HEK293T (cell line): ENCODE measurements around the gene CLTA.
"Not testable (repeated sequence)": the region's sequence is repeated elsewhere in the genome, so short reads cannot be mapped to it uniquely, and the experiment has no call there.

Source experiments
- CTCF ChIA-PET: fragments of 350-600 bp; formaldehyde crosslinking; extraction: SDS; loops from one replicate; lab custom pipeline; 2021; ENCODE audit warnings: antibody characterized with exemption, inconsistent platforms; lab: Yijun Ruan, JAX
- POLR2A ChIA-PET: fragments of 350-600 bp; formaldehyde crosslinking; extraction: SDS; loops from one replicate; lab custom pipeline; 2020; ENCODE audit warnings: antibody characterized with exemption, inconsistent platforms; lab: Yijun Ruan, JAX
- DNase-seq: peaks from one replicate; pipeline ENCODE4 v3.0.0; 2012; ENCODE audit warnings: mixed read lengths; ENCODE audit errors: extremely low spot score
- ARNT ChIP-seq: fragments of 450-650 bp; IDR thresholded peaks from 2 replicates; pipeline ENCODE4 v1.6.1; 2017; ENCODE audit warnings: mild to moderate bottlenecking
- BHLHE40 ChIP-seq: fragments of 450-650 bp; IDR thresholded peaks from 2 replicates; pipeline ENCODE4 v1.6.1; 2016; ENCODE audit warnings: mild to moderate bottlenecking, moderate library complexity, borderline replicate concordance
- CTBP1 ChIP-seq: fragments of 450-650 bp; IDR thresholded peaks from 2 replicates; pipeline ENCODE4 v1.6.1; 2016; ENCODE audit warnings: borderline replicate concordance
- ELF4 ChIP-seq: fragments of 450-650 bp; IDR thresholded peaks from 2 replicates; pipeline ENCODE4 v1.6.1; 2017; ENCODE audit warnings: antibody characterized with exemption
- FOXA1 ChIP-seq: fragments of 450-650 bp; IDR thresholded peaks from 2 replicates; pipeline ENCODE4 v1.6.1; 2016; ENCODE audit warnings: mild to moderate bottlenecking
- FOXK2 ChIP-seq: fragments of 450-650 bp; IDR thresholded peaks from 2 replicates; pipeline ENCODE4 v1.6.1; 2016; ENCODE audit warnings: mild to moderate bottlenecking
- FOXM1 ChIP-seq: fragments of 450-650 bp; IDR thresholded peaks from 2 replicates; pipeline ENCODE4 v1.6.1; 2017; ENCODE audit warnings: mild to moderate bottlenecking, borderline replicate concordance
- HDGF ChIP-seq: fragments of 450-650 bp; IDR thresholded peaks from 2 replicates; pipeline ENCODE4 v1.6.1; 2017; ENCODE audit warnings: antibody characterized with exemption, borderline replicate concordance
- L3MBTL2 ChIP-seq: fragments of 450-650 bp; conservative IDR thresholded peaks from 2 replicates; pipeline ENCODE4 v1.6.1; 2016; ENCODE audit warnings: mild to moderate bottlenecking
- LEF1 ChIP-seq: fragments of 450-650 bp; IDR thresholded peaks from 2 replicates; pipeline ENCODE4 v1.6.1; 2017; ENCODE audit warnings: mild to moderate bottlenecking, borderline replicate concordance
- NFRKB ChIP-seq: fragments of 450-650 bp; IDR thresholded peaks from 2 replicates; pipeline ENCODE4 v1.6.1; 2016; ENCODE audit warnings: mild to moderate bottlenecking, moderate library complexity
- SP1 ChIP-seq: fragments of 450-650 bp; IDR thresholded peaks from 2 replicates; pipeline ENCODE4 v1.6.1; 2017
- SUZ12 ChIP-seq: fragments of 450-650 bp; IDR thresholded peaks from 2 replicates; pipeline ENCODE4 v1.6.1; 2016; ENCODE audit warnings: mild to moderate bottlenecking
- TARDBP ChIP-seq: fragments of 450-650 bp; IDR thresholded peaks from 2 replicates; pipeline ENCODE4 v1.6.1; 2016
- ZNF384 ChIP-seq: fragments of 450-650 bp; IDR thresholded peaks from 2 replicates; pipeline ENCODE4 v1.6.1; 2016
- TF ChIP-seq, protein P1 (sequence below): fragments of 450-650 bp; IDR thresholded peaks from 2 replicates; pipeline ENCODE4 v1.6.1; 2016

CLTA gene

DNA sequence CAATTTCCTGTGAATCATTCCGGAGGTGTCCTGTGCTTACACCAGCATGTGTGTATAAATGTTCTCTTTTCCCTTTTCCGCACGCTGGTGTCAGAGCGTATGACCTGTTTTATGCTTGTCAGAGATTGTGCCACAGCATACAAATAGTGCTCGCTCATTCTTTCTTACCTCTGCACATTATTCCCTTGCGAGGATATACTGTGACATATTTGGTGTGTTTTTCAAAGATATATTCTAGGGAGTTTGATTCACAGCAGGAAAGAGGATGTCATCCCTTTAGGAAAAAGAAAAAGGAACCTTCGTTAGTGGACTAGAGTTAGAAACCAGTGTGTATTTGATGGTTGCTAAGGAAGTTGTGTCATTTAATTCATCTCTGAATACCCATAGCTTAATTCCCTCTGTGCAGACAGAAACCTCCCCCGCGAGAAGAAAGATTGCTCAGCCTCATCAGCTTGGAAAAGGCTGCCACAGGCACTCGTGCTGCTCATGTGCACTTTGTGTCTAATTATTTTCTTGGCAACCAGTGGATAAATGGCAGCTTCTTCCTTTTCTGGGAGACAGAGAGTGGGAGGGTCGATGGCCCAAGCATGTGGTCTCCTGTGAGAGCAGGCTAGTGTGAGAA is 36.3 kb upstream of the CLTA start:
- CTCF ChIA-PET, result no interaction called here
- POLR2A ChIA-PET, result no interaction called here
- no peak for DNase-seq

DNA sequence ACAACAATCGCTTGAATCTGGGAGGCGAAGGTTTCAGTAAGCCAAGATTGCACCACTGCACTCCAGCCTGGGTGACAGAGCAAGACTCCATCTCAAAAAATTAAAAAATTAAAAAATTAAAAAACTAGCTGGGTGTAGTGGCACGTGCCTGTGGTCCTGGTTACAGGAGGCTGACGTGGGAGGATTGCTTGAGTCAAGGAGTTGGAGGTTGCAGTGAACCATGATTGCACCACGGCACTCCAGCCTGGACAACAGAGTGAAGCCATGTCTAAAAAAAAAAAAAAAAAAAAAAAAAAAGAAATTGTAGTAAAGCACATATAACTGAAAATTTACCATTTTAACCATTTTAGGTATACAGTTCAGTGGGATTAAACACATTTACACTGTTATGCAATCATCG is 34.6 kb upstream of the CLTA start:
- no peak for DNase-seq
- TF ChIP-seq L3MBTL2 (no peak), FOXA1 (no peak), LEF1 (no peak), CTBP1 (no peak), BHLHE40 (no peak)
- TF ChIP-seq, protein P1, sequence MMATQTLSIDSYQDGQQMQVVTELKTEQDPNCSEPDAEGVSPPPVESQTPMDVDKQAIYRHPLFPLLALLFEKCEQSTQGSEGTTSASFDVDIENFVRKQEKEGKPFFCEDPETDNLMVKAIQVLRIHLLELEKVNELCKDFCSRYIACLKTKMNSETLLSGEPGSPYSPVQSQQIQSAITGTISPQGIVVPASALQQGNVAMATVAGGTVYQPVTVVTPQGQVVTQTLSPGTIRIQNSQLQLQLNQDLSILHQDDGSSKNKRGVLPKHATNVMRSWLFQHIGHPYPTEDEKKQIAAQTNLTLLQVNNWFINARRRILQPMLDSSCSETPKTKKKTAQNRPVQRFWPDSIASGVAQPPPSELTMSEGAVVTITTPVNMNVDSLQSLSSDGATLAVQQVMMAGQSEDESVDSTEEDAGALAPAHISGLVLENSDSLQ, result no peak
- ChIA-PET POLR2A (no interaction called here), CTCF (no interaction called here)

More for the DNA sequence above, 36.3 kb upstream of the CLTA start:
- TF ChIP-seq LEF1, result no peak
- no peak for TF ChIP-seq SP1
- no peak for TF ChIP-seq CTBP1
- TF ChIP-seq, protein P1, result no peak
- no peak for TF ChIP-seq HDGF
- TF ChIP-seq FOXM1, result no peak
- no peak for TF ChIP-seq NFRKB
- TF ChIP-seq FOXK2, result no peak
- TF ChIP-seq L3MBTL2, result no peak
- no peak for TF ChIP-seq BHLHE40
- TF ChIP-seq ZNF384, result no peak
- no peak for TF ChIP-seq FOXA1

DNA sequence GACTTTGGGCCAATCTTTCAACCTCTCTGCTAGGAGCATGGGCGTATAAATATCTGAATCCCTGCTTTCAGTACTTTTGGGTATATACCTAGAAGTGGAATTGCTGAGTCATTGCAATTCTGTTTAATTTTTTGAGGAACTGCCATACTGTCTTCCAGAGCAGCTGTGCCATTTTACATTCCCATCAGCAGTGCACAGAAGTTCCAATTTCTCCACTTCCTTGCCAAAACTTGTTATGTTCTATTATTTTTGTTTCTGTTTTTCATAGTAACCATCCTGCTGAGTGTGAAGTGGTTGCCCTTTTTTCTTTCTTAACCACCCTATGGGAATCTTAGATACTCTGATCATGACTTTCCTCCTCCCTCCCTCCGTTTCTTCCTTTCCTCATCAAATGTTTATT is 32.6 kb upstream of the CLTA start:
- DNase-seq, result no peak
- POLR2A ChIA-PET, result no interaction called here
- TF ChIP-seq FOXA1 (no peak), SP1 (no peak), L3MBTL2 (no peak), HDGF (no peak), BHLHE40 (no peak), CTBP1 (no peak), SUZ12 (no peak), FOXM1 (no peak)
- TF ChIP-seq, protein P1, result no peak
- CTCF ChIA-PET, result no interaction called here

DNA sequence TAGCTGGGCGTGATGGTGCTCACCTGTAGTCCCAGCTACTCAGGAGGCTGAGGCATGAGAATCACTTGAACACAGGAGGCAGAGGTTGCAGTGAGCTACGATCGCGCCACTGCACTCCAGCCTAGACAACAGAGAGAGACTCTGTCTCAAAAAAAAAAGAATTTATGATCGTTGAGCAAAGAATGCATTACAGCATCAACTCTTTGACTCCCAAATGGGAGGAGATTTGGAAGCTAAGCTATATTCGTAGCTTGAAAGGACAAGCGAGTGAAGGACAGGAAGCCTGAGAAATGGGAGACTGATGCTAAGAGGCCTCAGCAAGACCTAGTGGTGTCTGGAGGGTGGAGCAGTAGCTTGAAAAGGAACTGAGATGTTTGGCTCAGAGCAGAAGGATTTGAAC is 31.8 kb upstream of the CLTA start:
- TF ChIP-seq CTBP1 (no peak), FOXA1 (no peak), BHLHE40 (no peak), FOXM1 (no peak), SP1 (no peak), ARNT (no peak)
- POLR2A ChIA-PET, result no interaction called here
- no peak for DNase-seq
- CTCF ChIA-PET, result no interaction called here

DNA sequence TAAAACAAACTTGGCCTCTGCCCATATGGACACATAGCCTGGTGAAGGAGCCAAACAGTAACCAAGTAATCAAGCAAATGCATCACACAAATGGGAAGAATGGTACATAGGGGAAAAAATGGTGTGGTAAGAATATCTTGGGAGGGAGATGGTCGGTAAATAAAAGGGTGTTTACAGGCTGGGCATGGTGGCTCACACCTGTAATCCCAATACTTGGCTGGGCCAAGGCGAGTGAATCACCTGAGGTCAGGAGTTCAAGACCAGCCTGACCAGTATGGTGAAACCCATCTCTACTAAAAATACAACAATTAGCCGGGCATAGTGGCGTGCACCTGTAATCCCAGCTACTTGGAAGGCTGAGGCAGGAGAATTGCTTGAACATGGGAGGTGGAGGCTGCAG is 31.2 kb upstream of the CLTA start:
- CTCF ChIA-PET, POLR2A ChIA-PET, DNase-seq: not testable (repeated sequence)

DNA sequence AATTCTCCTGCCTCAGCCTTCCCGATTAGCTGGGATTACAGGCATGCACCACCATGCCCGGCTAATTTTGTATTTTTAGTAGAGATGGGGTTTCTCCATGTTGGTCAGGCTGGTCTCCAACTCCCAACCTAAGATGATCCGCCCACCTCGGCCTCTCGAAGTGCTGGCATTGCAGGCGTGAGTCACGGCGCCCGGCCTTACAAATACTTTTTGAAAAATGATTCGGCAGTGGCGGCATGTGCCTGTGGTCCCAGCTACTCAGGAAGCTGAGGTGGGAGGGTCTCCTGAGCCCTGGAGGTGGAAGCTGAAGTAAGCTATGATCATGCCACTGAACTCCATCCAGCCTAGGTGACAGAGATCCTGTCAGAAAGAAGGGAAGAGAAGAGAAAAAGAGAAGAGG is 30.6 kb upstream of the CLTA start:
- DNase-seq, POLR2A ChIA-PET: not testable (repeated sequence)
- CTCF ChIA-PET, result interaction anchor here (0.7 kb wide), 1 partner anchor 48 kb away, joined by 3 read pairs; no protein-coding TSS in a partner anchor

DNA sequence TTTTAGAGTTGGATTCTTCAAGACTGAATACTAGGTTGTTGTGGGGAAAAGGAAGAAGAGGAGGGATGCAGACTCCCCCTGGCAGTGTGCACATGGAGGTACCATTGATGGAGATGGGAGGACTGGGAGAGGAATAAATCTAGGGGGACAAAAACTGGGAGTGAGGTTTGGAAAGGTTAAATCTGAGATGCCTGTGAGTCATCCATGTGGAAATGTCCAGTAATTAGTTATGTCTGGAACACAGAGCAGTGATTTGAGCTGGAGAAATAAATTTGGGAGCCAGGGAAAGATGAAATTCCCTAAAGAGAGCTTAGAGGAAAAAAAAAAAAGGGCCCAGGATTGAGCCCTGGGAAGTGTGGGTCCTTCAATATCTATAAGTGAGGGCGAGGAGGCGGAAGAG is 29.5 kb upstream of the CLTA start:
- ChIA-PET CTCF (no interaction called here), POLR2A (no interaction called here)
- TF ChIP-seq ZNF384, result no peak
- TF ChIP-seq HDGF, result no peak
- no peak for TF ChIP-seq L3MBTL2
- TF ChIP-seq ARNT, result no peak
- TF ChIP-seq FOXK2, result no peak
- TF ChIP-seq, protein P1, result no peak
- no peak for TF ChIP-seq TARDBP
- no peak for TF ChIP-seq LEF1
- TF ChIP-seq BHLHE40, result no peak
- no peak for TF ChIP-seq SP1
- TF ChIP-seq CTBP1, result no peak
- no peak for TF ChIP-seq SUZ12
- TF ChIP-seq FOXA1, result no peak
- no peak for TF ChIP-seq FOXM1
- no peak for TF ChIP-seq ELF4
- TF ChIP-seq NFRKB, result no peak
- no peak for DNase-seq
